GM19467 (cell line): ENCODE measurements around the gene TECRL.

Experiments
- ATAC-seq: cut with Tn5 transposase; IDR thresholded peaks from one replicate; pipeline ENCODE4 v1.9.1; 2021; ENCODE audit warnings: mild to moderate bottlenecking, moderate library complexity; ENCODE audit not compliant: unreplicated experiment

Gene TECRL, protein sequence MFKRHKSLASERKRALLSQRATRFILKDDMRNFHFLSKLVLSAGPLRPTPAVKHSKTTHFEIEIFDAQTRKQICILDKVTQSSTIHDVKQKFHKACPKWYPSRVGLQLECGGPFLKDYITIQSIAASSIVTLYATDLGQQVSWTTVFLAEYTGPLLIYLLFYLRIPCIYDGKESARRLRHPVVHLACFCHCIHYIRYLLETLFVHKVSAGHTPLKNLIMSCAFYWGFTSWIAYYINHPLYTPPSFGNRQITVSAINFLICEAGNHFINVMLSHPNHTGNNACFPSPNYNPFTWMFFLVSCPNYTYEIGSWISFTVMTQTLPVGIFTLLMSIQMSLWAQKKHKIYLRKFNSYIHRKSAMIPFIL

DNA sequence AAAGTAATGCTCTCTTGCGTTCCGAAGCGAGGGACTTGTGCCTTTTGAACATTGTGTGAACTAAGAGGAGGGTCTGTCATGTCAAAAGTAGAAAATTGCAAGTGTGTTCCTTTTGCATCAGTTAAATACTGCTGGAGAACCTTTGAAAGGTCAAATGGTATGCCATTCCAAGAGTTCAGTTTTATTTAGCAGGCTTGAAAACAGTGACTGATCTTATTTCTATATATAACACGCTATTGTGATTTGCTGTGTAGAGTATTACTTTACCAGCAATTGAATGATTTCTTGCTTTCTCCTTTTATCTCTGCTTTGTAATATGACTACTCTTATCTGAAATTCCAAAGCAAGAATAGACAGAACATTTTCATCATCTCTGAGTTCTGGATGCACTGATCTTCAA lies at the start of gene TECRL:
Gene TECRL (minus strand): TSS at position 151 of the 400 bp plus-strand sequence. CDS start 99 bp downstream, at position 52.
- ATAC-seq = no peak

DNA sequence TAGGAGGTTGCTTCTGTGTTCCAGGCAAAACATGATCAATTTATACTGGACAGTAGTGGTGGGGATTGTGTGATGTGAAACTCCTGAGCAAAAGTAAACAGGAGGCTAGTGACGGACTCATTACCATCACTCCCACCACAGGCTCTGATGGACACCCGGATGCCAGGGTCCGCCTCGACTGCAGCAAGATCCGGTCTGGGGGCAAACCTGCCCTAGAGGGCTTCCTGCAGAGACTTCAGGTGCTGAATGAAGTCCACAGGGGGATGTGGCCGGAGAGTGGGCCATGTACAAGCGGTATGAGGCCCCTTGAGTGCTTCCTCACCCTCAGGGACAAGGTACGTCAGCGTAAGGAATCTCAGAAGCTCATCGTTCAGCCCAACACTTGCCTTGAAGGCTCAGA lies 23.4 kb upstream of the TECRL start:
- no peak for ATAC-seq

DNA sequence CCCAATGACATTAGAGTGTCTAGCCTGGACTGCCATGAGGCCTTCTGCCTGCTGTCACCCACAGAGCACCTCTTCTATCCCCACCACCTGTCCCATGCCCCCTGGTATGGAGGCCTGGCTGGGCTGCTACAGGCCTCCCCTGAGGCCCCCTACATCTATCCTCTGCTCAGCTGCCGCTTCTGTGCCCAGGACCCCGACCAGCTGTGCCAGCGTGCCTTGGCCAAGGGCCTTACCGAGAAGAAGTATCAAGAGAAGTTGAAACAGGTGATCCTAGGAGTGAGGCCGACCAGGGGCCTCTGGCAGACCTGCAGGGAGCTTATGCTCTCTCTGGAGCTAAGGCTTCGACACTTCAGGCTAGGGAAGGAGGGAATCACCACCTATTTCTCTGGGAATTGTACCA lies 21.7 kb upstream of the TECRL start:
- ATAC-seq = no peak

DNA sequence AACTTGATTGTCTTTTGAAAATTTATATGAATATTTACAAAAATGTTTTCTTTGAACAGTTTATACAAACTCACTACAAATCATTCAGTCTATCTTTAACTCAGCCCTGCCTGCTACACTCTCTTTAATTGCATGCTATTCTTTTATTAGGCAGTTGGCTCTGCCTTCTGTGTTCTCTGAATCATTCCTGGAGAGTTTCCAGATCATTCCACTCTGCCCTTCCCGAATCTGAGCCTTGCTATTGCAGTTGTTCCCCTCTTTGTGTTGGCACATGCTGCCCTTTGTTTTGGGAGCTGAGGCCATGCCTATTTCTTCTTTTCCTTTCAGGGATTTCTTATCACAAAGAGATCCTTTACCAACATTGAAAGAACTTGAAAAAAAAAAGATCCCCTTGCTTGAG lies 8.7 kb upstream of the TECRL start:
- no peak for ATAC-seq

DNA sequence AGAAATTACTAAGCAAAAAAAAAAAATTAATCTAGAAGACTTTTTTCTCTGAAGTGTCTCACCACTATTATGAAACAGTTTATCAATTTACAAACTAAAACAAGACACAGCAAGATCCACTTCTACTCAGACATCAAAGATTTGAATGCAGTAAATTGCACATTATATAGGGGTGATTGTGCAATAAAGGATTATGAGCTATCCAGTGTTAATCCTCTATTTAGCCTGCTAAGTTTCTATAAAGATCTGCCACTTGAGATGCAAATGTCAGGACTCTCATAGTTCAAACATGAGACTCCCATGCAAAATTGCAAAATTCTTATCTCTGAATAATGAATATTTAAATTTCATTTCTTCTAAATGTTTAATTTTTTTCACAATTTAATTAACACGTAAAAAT lies 2.2 kb downstream of the TECRL start:
- no peak for ATAC-seq

DNA sequence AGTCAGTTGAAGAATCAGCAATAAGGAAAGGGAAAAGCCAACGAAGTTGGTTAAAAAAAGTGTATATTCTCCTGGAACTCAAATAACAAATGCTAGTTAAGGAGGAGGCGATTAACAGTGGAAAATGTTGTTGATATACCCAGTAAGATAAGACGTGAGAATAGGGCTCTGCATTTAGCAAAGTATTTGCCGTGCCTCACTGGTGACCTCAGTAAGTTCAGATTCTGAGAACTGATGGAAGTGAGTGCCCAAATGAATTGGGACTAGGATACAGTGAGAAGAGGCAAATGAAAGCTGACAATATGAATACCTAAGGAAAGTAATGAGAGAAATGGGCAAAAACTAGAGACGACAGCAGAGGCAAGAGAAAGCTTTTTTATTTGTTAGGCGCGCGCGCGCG lies 3.5 kb downstream of the TECRL start:
- ATAC-seq = no peak

DNA sequence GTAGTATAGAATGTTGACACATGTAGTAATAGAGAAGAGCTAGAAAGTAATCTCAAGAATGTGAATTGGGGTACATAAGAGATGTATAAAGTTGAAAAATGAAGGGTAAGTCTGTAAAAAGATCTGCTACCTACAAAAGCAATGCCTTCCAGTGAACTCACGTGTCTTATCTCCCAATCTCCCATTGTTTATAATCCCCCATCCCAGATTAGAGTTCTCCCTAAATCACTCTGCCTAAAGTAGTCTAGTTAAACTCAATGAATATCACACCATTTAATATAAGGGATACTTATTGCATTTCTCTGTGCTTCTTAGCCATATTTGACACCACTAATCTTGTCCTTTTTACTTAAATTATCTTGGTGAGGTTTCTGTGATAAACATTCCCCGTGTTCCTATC lies 6.6 kb downstream of the TECRL start:
- ATAC-seq = no peak

DNA sequence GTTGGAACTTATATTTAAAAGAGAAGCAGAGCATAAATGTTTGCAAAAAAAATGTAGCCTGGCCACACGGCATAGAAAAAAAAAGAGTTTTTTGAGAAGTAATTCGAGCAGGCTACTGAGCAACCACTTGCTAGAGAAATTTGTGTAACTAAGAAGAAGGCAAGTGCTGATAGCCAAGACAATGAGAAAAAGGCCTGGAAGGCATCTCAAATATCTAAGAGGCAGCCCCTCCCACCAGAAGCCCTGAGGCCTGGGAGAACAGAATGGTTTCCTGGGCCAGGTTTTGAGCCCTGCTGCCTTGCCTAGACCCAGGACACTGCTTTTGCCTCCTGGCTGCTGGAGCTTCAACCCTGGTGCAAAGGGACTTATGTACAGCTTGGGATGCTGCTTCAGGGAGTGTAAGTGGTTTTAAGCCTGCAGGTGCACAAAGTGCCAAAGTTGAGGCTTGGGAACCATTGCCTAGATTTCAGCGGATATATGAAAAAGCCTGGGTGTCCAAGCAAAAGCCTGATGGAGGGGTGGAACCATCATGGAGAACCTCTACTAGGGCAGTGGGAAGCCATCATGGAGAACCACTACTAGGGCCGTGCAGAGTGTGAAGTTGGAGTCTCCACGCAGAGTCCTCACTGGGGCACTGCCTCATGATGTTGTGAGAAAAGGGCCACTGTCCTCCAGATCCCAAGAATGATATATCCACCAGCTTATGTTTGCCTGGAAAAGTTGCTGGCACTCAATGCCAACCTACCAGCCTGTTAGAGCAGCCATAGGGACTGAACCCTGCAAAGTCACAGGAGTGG lies 9.7 kb downstream of the TECRL start:
- ATAC-seq = no peak

DNA sequence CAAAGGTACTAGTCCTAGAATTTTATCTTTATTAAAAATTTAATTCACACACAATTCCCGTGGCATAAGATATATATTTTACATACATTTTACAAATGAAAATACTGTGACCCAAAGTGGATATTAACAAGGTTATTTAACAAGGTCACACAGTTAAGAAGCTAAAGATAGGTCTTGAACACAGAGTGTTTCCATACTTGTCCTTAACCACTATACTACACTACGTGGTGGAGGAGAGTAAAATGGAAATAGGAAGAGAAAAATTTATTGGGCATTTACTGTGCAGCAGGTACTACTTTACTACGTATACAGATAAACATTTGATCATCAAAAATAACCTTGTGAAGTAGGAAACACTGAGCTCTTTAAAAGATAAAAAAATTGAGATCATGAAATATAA lies 14.8 kb downstream of the TECRL start:
- ATAC-seq = no peak

DNA sequence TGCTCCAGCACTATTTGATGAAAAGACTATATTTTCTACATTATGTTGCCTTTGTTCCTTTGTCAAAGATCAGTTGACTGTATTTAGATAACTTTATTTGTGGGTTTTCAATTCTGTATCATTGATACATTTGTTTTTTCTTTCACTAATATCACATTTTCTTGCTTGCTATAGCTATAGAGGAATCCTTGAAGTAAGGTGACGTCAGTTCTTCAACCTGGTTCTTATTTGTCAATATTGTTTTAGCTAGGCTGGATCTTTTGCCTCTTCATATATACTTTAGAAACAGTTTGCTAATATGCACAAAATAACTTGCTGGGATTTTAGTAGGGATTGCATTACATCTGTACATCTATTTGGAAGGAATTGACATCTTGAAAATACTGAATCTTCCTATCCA lies 21.0 kb downstream of the TECRL start:
- ATAC-seq = no peak

DNA sequence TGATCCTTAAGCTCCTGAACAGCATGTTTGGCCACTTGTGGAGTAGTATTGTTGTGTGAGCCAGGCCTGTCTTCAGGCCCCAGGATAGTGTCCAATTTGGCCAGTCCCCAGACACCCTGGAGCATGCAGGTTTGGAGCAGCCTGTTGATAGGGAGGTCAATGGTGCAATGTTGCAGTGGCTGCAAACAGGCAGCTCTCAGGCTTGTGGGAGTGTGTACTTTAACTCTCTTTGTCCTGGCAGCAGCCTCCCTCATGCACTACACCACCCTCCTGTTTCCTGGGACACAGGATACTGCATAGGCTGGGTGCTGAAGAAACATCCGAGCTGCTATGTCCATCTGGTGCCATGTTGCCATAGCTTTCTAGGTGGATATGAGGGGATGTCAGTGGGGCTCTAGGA lies 24.0 kb downstream of the TECRL start:
- ATAC-seq = no peak

DNA sequence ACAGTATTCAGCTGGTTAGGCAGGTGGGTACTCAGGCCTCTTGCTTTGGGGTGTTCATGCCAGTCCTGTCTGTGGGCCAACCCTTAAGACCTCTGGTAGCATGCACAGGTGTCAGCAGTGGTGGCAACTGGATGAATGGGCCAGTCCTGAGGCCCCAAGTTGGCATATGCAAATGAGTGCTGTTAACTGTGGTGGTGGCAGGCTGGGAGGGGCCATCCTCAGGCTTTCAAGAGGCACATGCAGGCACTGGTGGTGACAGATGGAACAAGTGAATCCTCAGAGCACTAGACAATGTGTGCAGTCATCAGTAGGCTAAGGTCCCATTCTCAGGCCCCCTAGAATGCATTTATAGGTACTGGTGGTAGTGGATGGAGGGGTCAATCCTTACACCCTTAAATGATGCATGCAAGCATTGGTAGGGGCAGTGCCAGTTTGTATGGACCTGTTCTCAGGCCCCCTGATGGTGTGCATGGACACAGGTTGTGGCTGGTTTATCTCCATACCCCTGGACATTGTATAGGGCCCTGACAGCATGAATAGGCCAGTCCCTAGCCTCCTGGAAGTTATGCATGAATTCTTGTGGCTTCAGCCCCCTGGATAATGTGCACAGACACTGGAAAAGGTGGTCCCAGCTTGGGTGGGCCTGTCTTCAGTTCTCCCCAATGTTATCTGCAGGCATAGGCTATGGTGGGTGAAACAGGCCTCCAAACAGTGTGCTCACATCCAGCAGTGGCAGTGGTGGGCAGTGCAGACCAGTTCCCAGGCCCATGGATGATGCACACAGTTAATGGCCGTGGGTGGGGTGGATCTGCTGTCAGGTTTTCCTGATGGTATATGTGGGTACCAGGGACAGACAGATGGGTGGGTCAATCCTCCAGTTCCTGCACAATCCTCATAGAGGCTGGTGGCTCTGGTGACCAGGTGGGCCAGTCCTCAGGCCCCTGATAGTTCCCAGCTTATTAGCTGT lies 24.7 kb downstream of the TECRL start:
- ATAC-seq = no peak

DNA sequence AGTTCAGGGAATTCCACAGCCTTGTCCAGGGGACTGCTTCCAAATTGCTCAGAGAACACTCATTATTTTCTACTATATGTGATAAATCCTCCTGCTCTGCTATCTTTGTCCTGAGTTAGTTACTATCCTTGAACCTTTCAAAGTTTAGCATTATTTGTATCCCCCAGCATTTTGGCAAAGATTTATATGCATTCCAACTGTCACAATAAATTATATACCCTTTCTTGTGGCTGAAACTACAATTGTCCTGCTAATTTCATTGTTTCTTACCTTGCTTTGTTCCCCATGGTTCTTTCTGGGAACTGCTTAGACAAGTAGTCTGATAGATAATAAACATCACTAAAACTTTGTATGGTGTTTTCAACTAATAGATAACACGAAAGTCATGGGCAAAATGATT lies 40.5 kb downstream of the TECRL start:
- ATAC-seq = no peak

DNA sequence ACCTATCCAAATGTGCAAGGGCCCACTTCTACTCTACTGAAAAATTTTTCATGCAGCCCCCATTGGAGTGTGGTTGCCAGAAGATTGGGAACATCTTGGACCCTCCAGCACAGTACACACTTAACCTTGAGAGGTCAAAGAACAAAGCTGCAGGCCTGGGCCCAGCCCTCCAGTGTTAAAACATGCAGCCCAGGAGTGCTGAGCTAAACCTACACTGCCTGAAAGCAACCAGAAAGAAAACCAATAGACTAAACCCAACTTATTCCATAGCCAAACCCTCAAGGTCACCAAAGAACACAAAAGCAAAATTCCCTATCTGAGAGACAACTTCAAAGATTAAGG lies 47.9 kb downstream of the TECRL start:
- no peak for ATAC-seq

DNA sequence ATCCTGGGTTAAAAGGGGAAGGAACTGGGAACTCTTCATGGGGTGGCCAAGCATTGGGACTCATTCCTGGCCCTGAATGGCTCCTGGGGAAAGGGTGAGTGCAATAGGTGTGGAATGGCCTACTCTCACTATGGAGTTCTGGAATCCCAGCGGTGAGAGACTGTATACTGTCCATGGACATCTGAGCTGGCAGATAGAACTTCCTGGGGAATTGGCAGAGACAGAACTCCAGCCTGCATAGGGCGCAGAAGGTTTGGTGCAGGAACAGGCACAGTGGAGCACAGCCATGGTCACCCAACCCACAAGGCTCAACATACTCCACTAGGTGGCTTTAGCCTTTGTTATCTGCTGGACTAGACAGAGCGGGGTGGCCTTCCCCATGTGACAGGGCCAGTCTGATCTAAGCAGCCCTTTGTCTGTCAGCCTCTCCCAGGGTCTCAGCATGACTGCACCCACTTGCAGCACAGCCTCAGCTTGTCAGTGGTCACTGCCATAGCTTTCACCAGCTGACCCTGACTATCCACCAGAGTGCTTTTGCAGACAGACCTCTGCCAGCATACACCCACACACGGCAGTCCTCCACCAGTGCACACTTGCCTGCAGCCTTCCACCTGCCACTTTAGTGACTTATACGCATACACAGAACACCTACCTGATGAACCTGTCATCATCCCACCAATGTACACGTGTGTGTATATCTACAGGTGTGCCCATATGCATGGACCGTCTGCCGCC lies 48.4 kb downstream of the TECRL start:
- ATAC-seq = no peak

DNA sequence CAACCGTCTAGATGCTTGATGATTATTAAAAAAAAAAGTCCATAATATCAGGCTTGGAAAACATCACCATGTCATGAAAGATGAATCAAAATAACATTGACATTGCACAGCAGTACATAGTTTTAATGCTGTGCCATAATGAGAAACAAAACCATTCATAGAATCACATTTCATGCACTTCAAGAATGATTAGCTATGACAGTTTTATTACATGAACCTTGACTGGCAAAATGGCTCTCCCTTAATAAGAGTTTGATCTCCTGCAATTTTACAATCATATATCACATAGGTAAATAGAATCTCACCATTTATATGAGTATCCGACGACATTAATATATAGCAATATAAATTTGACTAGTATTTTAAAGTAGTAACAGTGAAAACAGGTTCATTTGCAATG lies 49.8 kb downstream of the TECRL start:
- ATAC-seq = no peak

DNA sequence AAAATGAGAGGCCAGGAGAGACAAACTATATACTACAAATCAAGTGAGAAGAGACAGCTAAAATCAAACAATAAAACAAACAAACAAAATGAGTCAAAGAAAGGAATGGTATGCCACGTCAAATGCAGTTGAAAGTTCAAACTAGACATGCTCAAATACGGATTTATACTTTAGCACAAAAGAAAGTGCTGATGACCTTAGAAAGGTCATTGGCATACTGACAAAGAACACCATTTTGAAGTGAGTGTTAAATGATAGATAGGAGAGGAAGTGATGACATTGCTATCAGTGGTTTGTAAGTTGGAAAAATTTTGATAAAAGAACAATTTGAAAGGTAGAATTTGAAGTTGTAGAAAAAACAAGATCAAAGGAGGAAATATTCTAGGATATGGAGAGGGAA lies 55.3 kb downstream of the TECRL start:
- ATAC-seq = no peak

DNA sequence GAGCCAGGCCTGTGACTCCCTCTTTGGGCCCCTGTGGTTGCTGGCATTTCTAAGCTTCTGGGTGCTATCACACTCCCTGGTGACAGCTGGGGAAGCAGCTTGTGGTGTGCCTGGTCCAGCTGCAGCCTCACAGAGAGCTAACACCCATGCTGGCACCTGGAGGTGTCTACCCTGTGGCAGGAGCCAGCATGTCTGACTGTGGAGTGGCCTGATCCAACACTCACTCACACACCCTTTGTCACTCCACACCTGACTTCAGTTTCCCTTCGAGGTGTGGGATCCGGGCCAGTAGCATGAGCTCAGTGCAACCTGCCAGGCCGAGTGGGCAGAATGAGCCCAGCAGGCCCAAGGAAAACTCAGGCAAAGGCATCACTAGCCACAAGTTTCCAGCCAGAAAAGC lies 67.5 kb downstream of the TECRL start:
- ATAC-seq = no peak

DNA sequence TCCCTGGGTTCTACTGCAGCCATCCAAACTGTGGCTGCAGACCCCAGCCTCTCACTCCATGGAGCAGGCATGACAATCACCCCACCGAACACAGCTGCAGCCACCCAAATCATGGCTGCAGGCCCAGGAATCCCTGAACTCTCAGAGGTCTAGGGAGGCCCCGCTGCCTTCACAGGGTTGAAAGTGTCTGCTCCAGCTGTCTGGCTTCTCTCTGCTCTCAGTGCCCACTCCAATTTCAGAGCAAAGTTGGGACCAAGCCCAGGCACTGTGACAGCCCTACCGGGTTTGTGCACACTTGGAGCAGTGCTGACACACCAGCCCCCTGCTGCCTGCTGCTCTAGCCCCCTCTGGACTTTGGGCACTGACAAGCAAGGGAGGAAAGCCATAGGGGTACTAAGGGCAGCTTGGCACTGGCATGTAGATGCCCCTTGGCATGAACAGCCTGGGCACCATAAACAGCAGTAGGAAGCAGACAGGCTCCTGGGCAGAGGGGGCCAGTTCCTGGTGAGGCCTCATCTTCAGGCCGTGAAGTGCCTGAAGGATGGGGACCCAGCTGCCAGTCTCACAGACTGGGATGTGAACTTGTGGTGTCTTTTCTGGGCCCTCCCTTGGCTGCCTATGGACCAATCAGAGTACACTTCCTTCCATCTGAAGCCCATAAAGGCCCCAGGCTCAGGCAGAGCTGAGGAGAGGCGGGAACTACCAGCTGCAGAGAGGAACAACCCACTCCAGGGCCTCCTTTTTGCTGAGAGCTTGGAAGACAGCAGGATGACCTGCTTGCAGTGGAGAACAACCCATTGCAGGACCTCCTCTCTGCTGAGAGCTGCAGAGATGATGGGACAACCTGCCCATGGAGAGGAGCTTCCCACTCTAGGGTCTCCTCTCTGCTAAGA lies 68.8 kb downstream of the TECRL start:
- no peak for ATAC-seq

DNA sequence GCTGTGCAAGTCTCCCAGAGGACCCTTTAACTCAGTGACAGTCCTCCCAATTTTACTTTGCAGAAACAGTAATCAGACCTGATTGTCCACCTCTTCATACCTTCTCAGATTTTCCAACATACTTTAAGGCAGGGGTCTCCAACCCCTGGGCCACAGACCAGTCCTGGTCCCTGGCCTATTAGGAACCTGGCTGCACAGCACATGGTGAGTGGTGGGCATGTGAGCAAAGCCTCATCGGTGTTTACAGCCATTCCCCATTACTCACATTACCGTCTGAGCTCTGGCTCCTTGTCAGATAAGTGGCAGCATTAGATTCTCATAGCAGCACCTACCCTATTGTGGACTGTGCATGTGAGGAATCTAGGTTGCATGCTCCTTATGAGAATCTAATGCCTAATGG lies 74.3 kb downstream of the TECRL start:
- no peak for ATAC-seq
